ENCODE measurements around the gene KIAA1549.

The KIAA1549 gene

DNA sequence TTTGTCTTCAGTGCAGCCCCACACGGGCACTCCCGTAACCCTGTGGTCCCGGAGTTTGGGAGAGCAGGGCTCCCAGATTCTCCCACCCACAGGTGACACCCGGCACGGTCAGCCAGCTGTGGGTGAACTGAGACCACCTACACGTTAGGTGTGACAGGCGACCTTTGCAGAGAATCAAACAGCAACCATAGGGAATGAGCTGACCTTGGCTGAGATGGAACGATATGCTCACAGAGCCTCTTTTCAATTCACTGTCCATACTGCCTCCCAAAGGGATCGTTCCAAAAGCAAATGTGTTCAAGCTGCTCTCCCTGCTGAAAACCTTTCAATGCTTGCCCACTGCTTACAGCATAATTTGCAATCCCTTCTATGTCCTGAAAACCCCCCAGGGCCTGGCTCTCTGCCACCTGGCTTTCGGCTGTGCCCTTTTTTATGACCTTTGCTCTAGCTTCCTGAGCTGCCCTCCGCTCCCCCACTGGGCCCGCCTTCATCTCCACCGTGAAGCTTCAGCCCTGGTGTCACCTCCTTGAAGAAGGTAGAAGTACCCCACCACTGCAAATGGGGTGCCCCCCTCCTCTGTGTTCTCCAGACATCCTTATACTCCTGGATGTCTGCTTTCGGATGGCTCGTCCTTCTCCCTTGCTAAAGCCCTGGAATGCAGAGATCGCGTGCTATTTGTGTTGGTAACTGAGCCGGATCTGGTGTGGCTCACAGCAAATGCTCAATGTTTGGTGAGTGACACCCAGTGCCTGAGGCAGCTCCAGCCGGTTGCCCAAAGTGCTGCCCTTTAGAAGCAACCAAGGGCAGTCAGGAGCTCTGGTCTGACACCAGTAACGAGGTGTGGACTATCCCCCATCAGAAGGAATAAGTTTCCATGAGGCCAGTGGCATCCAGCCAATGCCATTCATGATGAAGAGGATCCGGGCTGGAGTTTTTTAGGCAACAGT lies 90.4 kb downstream of the KIAA1549 start:
- no peak overlapping the region for H3K4me3 ChIP-seq (ENCODE audit: low read depth, low read length)
- DNase-seq (ENCODE audit: low read depth) = peak; percentile 45

DNA sequence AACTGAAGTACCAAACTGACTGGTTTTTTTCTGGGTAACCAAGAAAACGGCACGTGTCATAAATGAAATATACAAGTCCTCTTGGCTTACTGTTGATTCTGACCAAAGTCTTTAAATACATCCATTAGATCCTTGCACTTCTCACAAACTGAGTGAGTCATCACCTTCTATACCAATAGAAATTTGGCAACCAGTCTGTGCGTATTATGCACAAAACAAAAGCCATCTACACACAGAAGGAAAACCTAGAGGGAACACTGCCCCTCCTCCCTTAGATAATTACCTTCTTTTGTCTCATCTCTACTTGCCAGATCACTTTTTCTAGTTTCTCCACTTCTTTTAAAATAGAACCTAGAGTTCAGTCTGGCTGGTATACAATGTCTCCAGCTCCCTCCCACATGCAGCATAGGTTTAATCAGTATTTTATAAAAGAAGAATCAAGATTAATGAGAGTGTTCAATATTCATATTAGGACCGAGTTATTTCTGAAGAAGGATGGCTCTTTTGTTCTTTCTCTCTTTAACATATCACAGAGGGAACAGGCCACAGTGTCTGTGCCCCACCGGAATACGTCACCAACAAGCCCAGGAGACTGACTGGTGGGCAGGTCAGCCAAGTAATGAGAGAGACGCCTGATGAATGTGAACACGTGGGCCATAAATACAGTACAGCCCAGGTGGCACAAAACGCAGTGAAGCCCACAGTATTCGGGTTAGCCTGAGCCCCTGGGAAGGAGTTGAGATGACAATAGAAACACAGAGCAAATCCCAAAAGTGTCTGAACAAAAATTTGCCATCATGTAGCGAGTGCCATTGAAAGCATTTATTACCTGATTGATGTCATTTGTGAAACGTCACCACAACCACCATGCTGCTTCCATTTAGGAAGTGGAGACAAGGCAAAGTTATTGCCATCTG lies 91.3 kb downstream of the KIAA1549 start:
- peak; percentile 24 for DNase-seq (ENCODE audit: low read depth)
- no peak overlapping the region for H3K4me3 ChIP-seq (ENCODE audit: low read depth, low read length)

DNA sequence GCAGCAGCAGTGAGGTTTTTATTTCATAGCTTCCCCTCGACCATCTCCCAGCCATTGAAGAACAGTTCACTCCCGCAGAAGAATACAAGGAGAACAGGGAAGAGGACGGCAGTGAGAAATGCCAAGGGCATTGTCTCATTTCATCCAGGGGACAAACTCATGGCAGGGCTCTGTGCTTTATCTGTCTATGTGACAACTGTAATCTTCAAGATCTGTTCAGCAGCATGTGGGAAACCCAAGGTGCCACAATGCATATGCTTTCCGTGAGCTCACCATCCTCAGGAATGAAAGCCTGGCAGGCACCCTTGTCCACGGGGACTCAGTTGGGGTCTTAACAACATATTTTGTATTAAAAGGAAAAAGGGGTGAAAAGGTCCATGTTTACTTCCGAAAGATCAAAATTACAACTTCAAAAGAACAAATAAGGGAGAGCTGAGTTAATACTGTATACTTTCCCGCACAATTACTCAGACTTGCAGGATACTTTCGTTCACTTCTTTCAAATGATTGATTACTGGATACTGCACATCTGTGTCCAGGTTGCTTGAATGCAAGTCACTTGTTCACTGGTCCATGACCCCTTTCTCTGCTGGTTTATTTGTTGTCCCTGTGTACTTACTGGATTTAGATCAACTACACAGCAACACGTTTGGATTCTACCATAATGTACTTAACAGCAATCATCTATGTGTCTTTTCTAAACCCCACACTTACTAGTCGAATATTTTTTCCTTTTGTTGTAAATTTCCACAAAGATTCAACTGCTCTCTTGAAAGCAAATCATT lies 93.1 kb downstream of the KIAA1549 start:
- no peak for DNase-seq (ENCODE audit: low read depth)
- no peak overlapping the region for H3K4me3 ChIP-seq (ENCODE audit: low read depth, low read length)

- DNase-seq (ENCODE audit: low read depth) = no peak
- no peak overlapping the region for H3K4me3 ChIP-seq (ENCODE audit: low read depth, low read length)
Measured at GRCh38 chr7:138887085-138887710, 94.0 kb downstream of the KIAA1549 start.

DNA sequence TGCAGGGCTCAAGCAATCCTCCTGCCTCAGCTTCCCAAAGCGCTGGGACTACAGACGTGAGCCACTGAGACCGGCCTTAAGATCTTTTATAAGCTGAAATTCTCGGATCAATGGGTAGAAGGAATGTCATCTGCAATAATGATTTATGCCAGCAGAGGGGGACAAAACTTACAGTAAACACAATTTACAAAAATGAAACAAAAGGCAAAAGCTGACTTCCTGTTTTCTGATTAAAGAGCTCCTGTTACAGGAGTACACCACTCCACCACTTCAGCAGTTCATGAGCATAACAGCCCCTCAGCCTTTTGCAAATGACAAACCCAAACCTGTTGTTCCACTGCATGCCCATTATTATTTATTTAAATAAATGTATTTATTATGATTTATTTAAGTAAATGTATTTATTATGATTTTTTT lies 94.7 kb downstream of the KIAA1549 start:
- no peak overlapping the region for H3K4me3 ChIP-seq (ENCODE audit: low read depth, low read length)
- DNase-seq (ENCODE audit: low read depth) = no peak

DNA sequence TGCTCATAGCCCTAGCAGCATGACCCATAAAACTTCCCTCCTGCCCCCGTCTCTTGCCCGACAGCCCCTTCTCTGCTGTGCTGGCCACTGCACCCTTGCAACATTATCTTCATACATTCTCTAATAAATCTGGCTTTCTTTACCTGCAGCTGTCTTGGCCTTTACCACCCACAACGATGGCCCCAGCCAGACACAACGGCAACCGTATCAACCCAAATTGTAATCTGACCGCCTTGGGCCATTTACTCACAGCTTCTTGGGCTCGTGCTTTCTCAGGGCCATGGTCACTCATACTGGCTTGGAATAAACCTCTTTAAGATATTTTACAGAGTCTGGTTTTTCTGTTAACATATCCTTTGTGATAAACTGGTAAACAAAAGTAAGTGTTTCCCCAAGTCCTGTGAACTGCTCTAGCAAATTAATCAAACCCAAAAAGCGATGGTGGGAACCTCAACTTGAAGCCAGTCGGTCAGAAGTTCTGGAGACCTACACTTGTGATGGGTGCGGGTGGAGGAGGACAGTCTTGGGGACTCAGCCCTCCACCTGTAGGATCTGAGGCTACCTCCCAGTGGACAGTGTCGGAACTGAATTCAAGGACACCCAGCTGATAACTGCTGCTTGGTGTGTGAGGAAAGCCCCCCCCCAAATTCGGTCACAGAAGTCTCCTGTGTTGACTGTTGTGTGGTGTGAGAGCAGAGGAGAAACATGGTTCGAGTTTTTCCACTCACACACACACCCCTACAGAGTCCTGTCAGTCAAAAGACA lies 95.6 kb downstream of the KIAA1549 start:
- no peak overlapping the region for H3K4me3 ChIP-seq (ENCODE audit: low read depth, low read length)
- DNase-seq (ENCODE audit: low read depth) = no peak

GRCh38 chr7:138882249-138882648 lies 98.9 kb downstream of the KIAA1549 start:
- DNase-seq (ENCODE audit: low read depth) = no peak
- H3K4me3 ChIP-seq (ENCODE audit: low read depth, low read length) = no peak overlapping the region

- no peak for DNase-seq (ENCODE audit: low read depth)
- H3K4me3 ChIP-seq (ENCODE audit: low read depth, low read length) = no peak overlapping the region
Measured at GRCh38 chr7:138881579-138882188, 99.5 kb downstream of the KIAA1549 start.

GRCh38 chr7:138880881-138881578 lies 100.2 kb downstream of the KIAA1549 start:
- no peak overlapping the region for H3K4me3 ChIP-seq (ENCODE audit: low read depth, low read length)
- no peak for DNase-seq (ENCODE audit: low read depth)

- no peak overlapping the region for H3K4me3 ChIP-seq (ENCODE audit: low read depth, low read length)
- DNase-seq (ENCODE audit: low read depth) = no peak
Measured at GRCh38 chr7:138879356-138879755, 101.8 kb downstream of the KIAA1549 start.

- DNase-seq (ENCODE audit: low read depth) = no peak
- no peak overlapping the region for H3K4me3 ChIP-seq (ENCODE audit: low read depth, low read length)
Measured at GRCh38 chr7:138878856-138879255, 102.3 kb downstream of the KIAA1549 start.

GRCh38 chr7:138878051-138878450 lies 103.1 kb downstream of the KIAA1549 start:
- no peak overlapping the region for H3K4me3 ChIP-seq (ENCODE audit: low read depth, low read length)
- DNase-seq (ENCODE audit: low read depth) = no peak

DNA sequence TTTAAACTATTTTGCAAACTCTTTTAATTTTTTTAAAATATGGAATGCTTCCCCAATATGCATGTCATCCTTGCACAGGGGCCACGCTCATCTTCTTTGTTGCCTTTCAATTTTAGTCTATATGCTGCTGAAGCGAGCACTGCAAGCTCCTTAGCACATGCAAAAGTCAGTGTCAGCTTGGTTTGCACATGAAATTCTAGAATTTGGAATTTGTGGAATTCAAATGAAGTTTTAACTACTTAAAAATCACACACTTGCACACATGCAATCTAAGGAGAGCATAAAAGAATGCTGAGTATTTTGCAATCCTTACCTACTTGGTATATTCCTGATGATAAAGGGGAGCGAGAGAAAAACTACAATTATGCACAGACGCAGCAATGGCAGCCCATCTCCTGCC lies 104.9 kb downstream of the KIAA1549 start:
- DNase-seq (ENCODE audit: low read depth) = no peak
- H3K4me3 ChIP-seq (ENCODE audit: low read depth, low read length) = no peak overlapping the region

GRCh38 chr7:138875794-138876193 lies 105.4 kb downstream of the KIAA1549 start:
- H3K4me3 ChIP-seq (ENCODE audit: low read depth, low read length) = no peak overlapping the region
- DNase-seq (ENCODE audit: low read depth) = peak; percentile 26

GRCh38 chr7:138873220-138873892 lies 107.8 kb downstream of the KIAA1549 start:
- no peak for DNase-seq (ENCODE audit: low read depth)
- H3K4me3 ChIP-seq (ENCODE audit: low read depth, low read length) = no peak overlapping the region

GRCh38 chr7:138872576-138872975 lies 108.6 kb downstream of the KIAA1549 start:
- no peak for DNase-seq (ENCODE audit: low read depth)
- no peak overlapping the region for H3K4me3 ChIP-seq (ENCODE audit: low read depth, low read length)

GRCh38 chr7:138871814-138872090 lies 109.4 kb downstream of the KIAA1549 start:
- no peak for DNase-seq (ENCODE audit: low read depth)

More at GRCh38 chr7:138871814-138872090, 109.4 kb downstream of the KIAA1549 start:
- no peak overlapping the region for H3K4me3 ChIP-seq (ENCODE audit: low read depth, low read length)
